Retinal pigment epithelial cell (primary cell): ENCODE data around the gene HOXD10.

Experiments used
- DNase-seq: peaks from one replicate; pipeline ENCODE4 v3.0.0-alpha.2; 2010; ENCODE audit warnings: low read depth
- H3K4me3 ChIP-seq: 2 replicates; pipeline ENCODE4 v1.5.1; 2011; ENCODE audit warnings: mild to moderate bottlenecking, low read length, control low read depth, moderate library complexity
- TF ChIP-seq, protein P1 (sequence below): conservative IDR thresholded peaks from 2 replicates; pipeline ENCODE4 v1.5.1; 2011; ENCODE audit warnings: low read depth, low read length, control low read depth, inconsistent platforms

Gene HOXD10

DNA sequence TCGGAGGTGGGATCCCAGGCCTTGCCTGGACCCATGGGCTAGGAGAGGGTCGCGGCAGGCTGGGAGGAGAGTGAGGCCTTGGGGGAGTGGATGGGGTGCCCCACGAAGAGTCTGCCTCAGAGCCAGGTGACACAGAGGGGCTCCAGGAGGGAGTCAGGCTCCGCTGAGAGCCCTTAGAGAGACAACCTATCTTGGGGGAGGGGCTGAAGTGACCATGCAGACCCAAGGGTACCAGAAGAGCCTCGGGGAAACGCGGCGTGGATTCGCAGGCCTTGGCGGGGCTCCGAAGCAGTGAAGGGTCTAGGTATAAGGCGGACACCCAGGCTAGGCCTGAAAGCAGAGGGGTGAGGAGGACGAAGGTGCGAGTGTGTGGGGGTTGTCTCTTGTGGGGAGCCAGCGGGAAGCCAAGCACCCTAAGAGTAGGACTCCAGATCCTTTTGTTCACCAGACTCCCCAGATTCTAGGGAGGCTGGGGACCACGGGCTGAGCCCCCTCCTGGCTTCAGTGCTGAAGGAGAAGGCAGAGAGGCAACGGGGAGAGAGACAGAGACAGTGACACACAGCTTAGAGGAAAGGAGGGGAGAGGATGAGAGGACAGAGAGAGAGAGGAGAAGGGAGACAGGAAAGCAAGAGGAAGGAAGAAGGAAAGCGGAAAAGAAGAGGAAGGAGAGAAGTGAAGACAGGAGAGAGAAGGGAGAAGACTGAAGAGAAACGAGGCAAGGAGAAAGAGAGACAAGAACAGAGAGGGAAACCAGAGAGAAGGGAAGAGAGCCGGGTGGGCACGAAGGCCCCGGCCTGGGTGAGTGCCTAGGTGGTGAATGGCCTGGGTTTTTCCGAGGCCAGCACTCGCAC, 10.6 kb upstream of the HOXD10 start:
- DNase-seq, result no peak
- TF ChIP-seq, protein P1, sequence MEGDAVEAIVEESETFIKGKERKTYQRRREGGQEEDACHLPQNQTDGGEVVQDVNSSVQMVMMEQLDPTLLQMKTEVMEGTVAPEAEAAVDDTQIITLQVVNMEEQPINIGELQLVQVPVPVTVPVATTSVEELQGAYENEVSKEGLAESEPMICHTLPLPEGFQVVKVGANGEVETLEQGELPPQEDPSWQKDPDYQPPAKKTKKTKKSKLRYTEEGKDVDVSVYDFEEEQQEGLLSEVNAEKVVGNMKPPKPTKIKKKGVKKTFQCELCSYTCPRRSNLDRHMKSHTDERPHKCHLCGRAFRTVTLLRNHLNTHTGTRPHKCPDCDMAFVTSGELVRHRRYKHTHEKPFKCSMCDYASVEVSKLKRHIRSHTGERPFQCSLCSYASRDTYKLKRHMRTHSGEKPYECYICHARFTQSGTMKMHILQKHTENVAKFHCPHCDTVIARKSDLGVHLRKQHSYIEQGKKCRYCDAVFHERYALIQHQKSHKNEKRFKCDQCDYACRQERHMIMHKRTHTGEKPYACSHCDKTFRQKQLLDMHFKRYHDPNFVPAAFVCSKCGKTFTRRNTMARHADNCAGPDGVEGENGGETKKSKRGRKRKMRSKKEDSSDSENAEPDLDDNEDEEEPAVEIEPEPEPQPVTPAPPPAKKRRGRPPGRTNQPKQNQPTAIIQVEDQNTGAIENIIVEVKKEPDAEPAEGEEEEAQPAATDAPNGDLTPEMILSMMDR, result no peak
- no peak overlapping the region for H3K4me3 ChIP-seq

DNA sequence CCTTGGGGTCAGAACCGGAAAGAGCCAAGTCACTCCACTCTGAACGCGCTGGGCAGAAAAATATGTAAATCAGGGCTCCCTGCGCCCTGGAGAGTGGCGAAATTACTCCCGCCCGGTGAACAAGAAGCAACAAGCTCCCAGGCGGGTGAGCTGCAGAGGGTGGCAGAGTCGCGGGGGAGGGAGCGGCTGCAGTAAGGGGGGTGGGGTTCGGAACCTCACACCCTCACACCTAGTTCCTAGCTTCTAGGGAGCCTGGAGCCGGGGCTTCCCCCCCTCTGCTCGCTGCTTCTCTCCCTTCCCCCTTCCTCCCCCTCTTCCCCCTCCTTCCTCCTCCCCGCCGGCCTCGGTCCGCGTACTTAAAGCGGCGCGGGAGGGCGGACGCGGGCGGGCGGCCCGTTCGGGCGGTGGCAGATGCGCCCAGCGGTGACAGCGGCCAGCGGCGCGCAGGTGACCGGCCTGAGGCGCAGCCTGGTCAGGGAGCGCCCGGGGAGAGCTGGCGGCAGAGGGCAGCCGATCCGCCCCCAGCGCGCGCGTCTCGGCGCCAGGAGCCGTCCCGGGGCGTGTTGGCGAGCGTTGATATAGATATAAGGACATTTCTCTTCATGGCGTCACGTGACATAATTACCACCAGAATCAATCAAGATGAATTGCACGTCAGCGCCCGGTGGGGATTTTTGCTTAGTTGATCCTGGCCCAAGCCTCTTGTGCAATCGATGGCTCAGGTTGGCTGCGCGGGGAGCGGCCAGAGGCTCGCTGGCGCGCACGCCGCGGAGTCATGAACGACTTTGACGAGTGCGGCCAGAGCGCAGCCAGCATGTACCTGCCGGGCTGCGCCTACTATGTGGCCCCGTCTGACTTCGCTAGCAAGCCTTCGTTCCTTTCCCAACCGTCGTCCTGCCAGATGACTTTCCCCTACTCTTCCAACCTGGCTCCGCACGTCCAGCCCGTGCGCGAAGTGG, 9.7 kb upstream of the HOXD10 start, which contains the start of gene HOXD11:
Gene HOXD11 (plus strand): TSS at position 700 of the 959 bp plus-strand sequence. CDS start 76 bp downstream, at position 776.
- no peak within 1 kb of the TSS for H3K4me3 ChIP-seq
- no peak for DNase-seq
- TF ChIP-seq, protein P1, result no peak

DNA sequence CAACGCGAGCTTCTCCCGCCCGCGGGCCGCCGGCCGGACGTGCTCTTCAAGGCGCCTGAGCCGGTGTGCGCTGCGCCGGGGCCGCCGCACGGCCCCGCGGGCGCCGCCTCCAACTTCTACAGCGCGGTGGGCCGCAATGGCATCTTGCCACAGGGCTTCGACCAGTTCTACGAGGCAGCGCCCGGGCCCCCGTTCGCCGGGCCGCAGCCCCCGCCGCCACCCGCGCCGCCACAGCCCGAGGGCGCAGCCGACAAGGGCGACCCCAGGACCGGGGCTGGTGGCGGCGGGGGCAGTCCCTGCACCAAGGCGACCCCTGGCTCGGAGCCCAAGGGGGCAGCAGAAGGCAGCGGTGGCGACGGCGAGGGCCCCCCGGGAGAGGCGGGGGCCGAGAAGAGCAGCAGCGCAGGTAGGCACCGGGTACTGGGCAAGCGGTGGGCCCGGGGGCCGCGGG, 8.8 kb upstream of the HOXD10 start:
- TF ChIP-seq, protein P1, result no peak
- DNase-seq, result no peak
- H3K4me3 ChIP-seq, result no peak overlapping the region

DNA sequence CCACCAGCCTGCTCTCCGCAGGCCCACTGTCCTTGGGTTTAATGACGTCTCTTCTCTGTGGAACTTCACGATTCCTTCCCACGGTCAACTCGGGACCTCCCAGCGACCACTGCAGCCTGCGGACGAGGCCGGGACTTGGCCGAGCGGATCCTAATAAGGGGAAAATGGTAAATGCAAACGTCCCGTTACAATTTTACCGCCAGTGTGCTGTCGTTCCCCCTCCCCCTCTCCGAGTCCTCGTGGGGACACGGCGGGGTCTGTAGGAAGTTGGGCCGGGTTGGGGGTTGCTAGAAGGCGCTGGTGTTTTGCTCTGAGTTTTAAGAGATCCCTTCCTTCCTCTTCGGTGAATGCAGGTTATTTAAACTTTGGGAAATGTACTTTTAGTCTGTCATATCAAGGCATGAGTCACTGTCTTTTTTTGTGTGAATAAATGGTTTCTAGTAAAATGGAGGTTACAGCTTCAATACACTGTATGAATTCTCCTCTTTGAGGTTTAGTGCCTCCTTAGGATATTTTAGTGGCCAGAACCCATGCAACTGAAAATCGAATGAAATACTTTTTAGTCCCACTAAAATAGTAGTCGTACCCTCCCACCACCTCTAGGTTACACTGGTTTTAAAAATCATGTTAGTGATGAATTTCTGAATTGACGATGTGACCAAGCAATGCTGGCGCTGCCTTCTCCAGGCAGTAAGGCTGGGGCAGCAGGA, 7.2 kb upstream of the HOXD10 start:
- H3K4me3 ChIP-seq, result no peak overlapping the region
- DNase-seq, result no peak
- TF ChIP-seq, protein P1, result no peak

DNA sequence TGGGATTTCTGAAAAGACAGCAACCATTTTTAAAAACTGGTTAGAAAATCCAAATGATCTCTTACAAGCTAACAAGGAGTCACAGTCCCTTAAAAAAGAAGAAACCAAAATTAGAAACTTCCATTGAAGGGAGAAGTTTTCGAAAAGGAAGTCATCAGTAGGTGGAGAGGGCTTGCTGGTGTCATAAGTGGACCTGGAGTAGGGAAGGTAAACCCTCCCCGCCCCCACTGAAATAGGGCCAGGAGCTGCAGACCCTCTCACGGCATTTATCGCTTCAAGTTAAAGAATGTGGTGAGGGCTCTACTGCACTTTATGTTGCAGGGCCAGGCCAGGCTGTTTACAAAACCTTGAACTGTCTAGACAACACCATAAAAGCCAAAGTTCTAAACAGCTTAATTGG, 6.6 kb upstream of the HOXD10 start:
- no peak for DNase-seq
- TF ChIP-seq, protein P1, result no peak

DNA sequence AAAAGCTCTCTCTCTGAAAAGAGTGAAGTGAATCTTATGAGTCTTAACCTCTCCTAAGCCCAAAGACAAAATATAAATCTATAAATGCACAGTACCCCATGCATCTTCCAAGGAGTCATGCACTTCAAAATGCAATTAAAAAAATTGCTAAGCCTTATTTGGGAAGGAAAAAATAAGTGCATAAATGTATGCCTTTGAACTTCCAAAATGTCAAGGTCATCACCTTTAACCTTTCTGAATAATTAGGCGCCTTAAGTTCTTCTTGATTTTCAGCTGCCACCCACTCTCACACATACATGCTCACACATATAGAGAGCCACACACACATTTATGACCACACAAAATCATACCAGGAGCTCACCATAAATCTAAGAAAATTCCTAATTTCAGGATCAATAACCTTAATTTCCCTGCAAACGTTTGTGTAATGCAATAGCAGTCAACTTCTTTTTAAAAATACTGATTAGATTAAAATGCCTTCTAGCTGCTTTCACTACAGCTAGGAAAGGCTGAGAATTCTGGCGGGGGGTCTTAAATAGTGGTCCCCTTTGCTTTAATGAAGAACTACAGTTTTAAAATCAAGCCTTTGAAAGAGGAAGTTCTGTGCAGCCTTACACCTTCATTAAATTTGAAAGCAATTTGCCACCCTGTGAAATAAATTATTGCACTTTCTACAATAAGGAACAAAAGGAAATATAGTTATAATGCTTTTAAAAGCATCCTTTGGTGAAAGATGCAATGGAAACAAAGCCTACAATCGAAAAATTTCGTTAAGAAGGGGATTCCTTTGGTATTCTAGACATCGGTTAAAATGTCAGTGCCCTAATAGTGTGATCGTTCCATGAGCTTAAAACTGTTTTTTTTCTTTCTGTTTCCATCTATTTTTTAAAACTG, 5.9 kb upstream of the HOXD10 start:
- DNase-seq, result no peak
- H3K4me3 ChIP-seq, result no peak overlapping the region
- TF ChIP-seq, protein P1, result no peak

More for the DNA sequence above, 6.6 kb upstream of the HOXD10 start:
- H3K4me3 ChIP-seq, result no peak overlapping the region
